ENCODE data around the gene CAMKMT.
A peak's percentile ranks its signal among the peaks of the same experiment; 100 is the strongest.

CAMKMT gene

GRCh38 chr2:44689516-44689915 is 327.8 kb downstream of the CAMKMT start:
- DNase-seq (ENCODE audit: low read depth) = no peak

DNA sequence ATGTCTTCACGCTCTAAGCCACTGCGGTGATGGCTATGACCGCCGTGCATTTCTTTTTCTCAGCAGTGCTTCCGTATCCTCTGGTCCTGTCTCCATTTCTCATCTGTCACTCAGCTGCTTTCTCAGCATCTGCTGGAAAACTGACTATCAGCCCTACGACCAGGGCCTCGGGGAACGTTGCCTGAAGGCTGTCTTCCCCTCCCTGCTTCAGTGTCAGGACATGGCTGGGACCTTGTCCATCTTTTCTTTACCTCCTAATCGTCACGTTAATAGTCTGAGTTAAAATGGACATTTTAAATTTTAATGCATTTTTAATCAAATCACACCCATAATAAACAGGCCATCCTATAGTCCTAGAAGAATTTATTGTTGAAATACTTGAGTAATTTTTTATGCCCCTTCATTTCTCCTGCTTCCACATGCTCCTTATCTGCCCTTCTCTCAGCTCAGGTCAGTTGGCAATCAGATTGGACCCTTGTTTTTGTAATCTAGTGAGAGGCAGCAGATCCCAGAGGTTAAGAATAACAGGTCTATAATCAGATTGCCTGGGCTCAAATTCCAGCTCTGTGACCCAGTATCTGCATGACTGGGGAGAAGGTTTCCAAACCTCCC is 329.5 kb downstream of the CAMKMT start:
- no peak for DNase-seq (ENCODE audit: low read depth)

DNA sequence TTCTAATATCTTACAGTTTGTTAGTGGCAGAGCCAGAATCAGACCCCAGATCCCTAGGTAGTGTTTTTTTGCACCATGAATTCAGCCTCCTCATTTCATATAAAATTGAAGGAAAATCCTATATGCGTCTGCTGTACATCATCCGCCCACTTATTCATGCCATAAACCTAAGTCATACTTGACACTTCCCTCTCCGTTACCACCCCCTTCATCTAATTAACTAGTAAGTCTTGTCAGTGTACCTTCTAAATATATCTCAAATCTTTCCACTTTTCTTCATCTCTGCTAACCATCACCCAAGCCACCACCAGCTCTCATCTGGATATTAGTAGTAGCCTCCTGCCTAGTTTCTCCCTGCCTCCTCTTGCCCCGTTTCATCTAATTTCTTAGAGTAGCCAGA is 331.1 kb downstream of the CAMKMT start:
- no peak for DNase-seq (ENCODE audit: low read depth)

DNA sequence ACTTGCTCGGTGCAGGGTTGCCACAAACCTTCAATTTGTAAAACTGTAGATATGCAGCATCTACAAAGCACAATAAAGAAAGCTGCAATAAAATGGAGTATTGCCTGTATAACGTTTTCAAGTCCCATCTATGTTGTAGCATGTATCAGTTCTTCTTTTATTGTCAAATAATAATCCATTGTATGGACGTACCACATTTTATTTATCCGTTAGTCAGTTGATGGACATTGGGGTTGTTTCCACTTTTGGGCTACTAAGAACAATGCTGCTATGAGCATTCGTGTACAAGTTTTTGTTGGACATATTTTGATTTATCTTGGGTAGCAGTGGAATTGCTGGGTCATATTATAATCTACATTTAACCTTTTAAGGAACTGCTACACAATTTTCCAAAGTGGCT is 339.1 kb downstream of the CAMKMT start:
- no peak for DNase-seq (ENCODE audit: low read depth)

DNA sequence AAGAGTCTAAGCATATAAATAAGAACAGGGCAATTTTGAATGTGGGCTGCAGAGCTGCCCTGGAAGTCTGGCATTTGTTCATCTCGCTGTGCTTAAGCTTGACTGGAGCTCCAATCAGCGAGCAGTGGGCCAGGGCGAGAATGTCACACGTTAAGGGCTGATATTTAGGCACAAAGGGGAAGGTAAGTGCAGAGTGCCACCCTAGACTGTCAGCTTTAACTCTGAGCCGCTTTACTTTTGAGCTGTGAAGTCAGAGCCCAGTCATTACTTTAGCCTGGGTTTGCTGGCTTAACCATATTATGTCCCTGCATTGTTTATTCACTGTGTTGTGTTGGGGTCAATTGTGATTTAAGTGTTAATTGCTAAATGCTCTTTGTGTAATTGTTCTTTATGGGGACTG is 343.6 kb downstream of the CAMKMT start:
- DNase-seq (ENCODE audit: low read depth) = no peak

- DNase-seq (ENCODE audit: low read depth) = no peak
These were observed 344.2 kb downstream of the CAMKMT start for GRCh38 chr2:44705876-44706480.

- no peak for DNase-seq (ENCODE audit: low read depth)
These were observed 345.2 kb downstream of the CAMKMT start for GRCh38 chr2:44706681-44707553.

- no peak for DNase-seq (ENCODE audit: low read depth)
These were observed 346.4 kb downstream of the CAMKMT start for GRCh38 chr2:44707945-44708660.

- DNase-seq (ENCODE audit: low read depth) = no peak
These were observed 346.9 kb downstream of the CAMKMT start for GRCh38 chr2:44708661-44709000.

- DNase-seq (ENCODE audit: low read depth) = no peak
These were observed 351.4 kb downstream of the CAMKMT start for GRCh38 chr2:44713170-44713569.

DNA sequence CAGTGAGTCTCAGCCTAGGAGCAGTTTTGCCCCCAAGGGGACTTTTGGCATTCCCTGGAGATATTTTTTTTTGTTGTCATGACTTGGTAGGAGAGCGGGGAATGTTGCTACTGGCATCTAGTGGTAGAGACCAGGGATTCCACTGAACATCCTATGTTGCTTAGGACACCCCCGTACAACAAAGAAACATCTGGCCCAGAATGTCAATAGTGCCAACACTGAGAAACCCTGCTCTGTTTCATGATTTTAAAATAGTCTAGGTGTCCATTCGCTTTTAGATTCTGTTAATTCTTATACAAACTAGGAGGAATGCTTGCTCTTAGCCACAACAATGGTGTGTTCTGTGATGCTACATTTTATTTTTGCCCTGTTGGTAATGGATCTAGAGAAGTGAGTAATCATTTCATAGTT is 353.9 kb downstream of the CAMKMT start:
- DNase-seq (ENCODE audit: low read depth) = peak; percentile 58

DNA sequence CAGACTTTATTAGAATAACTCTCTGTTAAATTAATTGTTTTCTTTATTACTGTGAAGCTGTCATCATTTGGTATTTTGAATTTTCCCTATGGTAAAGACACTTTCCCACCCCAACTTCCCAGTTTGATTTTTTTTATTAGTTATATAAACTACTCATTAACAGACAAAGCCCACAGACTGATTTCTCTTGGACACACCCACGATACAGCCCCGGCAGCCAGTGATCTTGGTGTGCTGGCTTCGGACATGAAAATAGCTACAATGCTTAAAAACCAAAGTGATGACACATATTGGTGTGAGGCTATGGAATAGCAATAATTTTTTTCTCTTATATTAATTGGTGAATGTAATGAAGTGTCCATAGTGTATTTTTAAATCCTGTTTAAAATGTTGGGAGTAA is 354.4 kb downstream of the CAMKMT start:
- DNase-seq (ENCODE audit: low read depth) = peak; percentile 10

- no peak for DNase-seq (ENCODE audit: low read depth)
These were observed 356.7 kb downstream of the CAMKMT start for GRCh38 chr2:44718431-44718830.

DNA sequence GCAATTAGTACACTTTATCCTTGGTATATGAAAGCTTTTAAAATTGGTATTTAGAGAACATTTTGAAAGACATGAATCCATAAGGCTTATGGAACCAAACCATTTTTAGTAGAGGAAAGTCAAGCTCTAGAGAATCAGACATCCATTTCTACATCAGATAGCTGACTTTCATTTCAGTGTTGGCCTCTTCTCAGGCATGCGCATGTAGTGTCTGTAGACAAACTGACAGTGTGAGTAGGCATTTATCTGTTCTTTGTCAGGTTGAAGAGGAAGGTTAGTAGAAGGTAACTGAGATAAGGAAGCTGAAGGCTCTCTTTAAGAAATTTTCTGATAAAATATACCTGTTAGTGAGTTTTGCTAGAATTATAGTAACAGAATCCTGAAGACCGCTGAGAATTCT is 357.8 kb downstream of the CAMKMT start:
- no peak for DNase-seq (ENCODE audit: low read depth)

GRCh38 chr2:44722026-44722625 is 360.4 kb downstream of the CAMKMT start:
- DNase-seq (ENCODE audit: low read depth) = no peak

DNA sequence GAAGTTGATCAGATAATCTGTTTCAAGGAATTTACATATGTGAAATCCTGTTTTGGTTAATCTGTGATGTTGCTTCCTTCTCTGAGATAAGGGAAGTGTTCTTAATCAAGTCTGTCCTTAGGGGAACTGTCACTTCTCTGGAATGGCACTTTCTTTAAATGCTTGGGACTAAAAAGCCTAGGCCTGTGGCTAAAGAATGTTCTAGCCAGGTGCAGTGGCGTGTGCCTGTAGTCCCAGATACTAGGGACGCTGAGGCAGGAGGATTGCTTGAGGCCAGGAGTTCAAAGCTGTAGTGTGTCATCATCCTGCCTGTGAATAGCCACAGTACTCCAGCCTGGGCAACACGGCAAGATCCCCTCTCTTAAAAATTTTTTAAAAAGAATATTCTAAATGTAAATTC is 362.2 kb downstream of the CAMKMT start:
- DNase-seq (ENCODE audit: low read depth) = no peak

DNA sequence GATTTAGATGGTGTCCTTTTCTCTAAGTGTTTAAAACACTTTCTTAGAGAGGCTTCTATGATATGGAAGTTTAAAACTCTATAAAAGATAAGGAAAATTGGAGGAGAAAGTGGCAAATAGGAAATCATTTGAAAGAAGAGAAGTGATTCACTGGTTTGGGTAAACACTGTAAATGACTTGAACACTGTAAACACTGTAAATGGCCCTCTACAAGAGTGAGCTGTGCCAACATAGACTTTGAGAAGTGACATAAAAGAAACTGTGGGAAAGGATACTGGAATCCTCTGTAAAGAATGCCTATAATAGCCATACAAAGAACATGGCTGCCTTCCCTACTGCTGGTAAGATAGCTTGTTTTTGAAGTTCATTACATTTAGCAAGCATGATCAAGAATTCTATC is 368.8 kb downstream of the CAMKMT start:
- DNase-seq (ENCODE audit: low read depth) = no peak

- no peak for DNase-seq (ENCODE audit: low read depth)
These were observed 369.8 kb downstream of the CAMKMT start for GRCh38 chr2:44731505-44731904.

GRCh38 chr2:44736270-44736942 is 374.7 kb downstream of the CAMKMT start:
- no peak for DNase-seq (ENCODE audit: low read depth)

GRCh38 chr2:44740678-44741077 is 378.9 kb downstream of the CAMKMT start:
- DNase-seq (ENCODE audit: low read depth) = peak; percentile 10

DNA sequence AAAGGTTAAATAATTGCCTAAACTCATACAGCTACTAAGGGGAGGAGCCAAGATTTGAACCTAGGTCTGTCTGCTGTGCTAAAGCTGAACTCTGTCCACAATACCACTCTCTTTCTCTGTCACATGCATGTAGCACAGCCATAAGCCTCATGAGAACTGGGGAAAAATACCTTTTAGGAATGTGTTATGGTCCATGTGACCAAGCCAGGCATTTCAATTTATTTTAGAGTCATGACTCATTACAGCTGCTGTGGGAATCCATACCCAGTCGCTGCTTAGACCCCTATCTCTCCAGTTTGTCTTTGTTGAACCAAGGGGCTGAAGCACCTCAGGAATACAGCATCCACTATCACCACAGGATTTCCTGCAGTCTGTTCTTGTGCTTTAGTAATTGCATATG is 379.8 kb downstream of the CAMKMT start:
- DNase-seq (ENCODE audit: low read depth) = peak; percentile 6

DNA sequence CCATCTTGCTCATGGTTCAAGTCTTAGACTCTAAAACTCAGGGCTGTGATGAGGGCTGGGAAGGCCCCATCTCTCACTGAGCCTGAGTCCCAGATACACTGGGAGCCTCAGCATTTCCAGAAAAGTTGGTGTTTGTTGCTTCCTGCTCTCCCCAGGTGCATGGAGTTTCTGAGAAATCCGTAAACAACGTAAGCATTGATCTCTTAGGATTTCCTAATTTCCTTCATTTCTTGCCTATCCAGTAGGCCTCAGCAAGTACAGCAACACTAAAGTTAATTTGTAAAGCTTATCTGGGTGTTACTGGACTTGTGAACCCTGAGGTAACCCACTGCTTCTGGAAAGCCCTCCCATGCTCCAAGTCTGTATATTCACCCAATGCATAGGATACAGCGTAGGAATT is 380.3 kb downstream of the CAMKMT start:
- DNase-seq (ENCODE audit: low read depth) = no peak

Data from EH (cell line).